ENCODE measurements around the gene RNPEPL1.

- TF ChIP-seq, protein P1, sequence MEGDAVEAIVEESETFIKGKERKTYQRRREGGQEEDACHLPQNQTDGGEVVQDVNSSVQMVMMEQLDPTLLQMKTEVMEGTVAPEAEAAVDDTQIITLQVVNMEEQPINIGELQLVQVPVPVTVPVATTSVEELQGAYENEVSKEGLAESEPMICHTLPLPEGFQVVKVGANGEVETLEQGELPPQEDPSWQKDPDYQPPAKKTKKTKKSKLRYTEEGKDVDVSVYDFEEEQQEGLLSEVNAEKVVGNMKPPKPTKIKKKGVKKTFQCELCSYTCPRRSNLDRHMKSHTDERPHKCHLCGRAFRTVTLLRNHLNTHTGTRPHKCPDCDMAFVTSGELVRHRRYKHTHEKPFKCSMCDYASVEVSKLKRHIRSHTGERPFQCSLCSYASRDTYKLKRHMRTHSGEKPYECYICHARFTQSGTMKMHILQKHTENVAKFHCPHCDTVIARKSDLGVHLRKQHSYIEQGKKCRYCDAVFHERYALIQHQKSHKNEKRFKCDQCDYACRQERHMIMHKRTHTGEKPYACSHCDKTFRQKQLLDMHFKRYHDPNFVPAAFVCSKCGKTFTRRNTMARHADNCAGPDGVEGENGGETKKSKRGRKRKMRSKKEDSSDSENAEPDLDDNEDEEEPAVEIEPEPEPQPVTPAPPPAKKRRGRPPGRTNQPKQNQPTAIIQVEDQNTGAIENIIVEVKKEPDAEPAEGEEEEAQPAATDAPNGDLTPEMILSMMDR (IDR thresholded peaks at IDR 0.05; ENCODE audit: insufficient read depth, low read length): no peak
- TF ChIP-seq POLR2AphosphoS5 (IDR thresholded peaks at IDR 0.05; ENCODE audit: low read depth) (no peak), GABPA (IDR thresholded peaks at IDR 0.05; ENCODE audit: low read depth) (no peak)
Observed at GRCh38 chr2:240575101-240575965, 7.0 kb downstream of the RNPEPL1 start.

All from HL-60 (cell line).